Neutrophil (primary cell): ENCODE measurements around the gene SELPLG.

ENCODE experiments used
- H3K27ac ChIP-seq: fragments of 200-600 bp; sonication (generic); 2 replicates; pipeline ENCODE4 v1.5.1; 2016; ENCODE audit warnings: mild to moderate bottlenecking, moderate library complexity
- H3K27me3 ChIP-seq: fragments of 200-600 bp; sonication (generic); 2 replicates; pipeline ENCODE4 v1.6.0; 2016; ENCODE audit warnings: mild to moderate bottlenecking
- H3K36me3 ChIP-seq: fragments of 200-600 bp; sonication (generic); 2 replicates; pipeline ENCODE4 v1.5.1; 2017
- H3K4me1 ChIP-seq, 2 experiments: fragments of 200-600 bp in 1 of 2; sonication (generic) in 1 of 2; 1 replicate in 1 of 2; 2 replicates in 1 of 2; pipeline versions ENCODE4 v1.5.1 to v1.6.1; 2013 to 2016; ENCODE audit warnings: low read depth in 1 of 2, low read length in 1 of 2, mild to moderate bottlenecking in 1 of 2, moderate library complexity in 1 of 2; ENCODE audit not compliant: control insufficient read depth in 1 of 2, insufficient read depth in 1 of 2
- H3K4me3 ChIP-seq, 2 experiments: fragments of 200-600 bp in 1 of 2; sonication (generic) in 1 of 2; 1 replicate in 1 of 2; 2 replicates in 1 of 2; pipeline ENCODE4 v1.5.1; 2013 to 2016; ENCODE audit warnings: low read depth in 1 of 2, low read length in 1 of 2, mild to moderate bottlenecking in 1 of 2, moderate library complexity in 1 of 2
- H3K9me3 ChIP-seq: fragments of 200-600 bp; sonication (generic); 2 replicates; pipeline ENCODE4 v1.5.1; 2016
- CTCF ChIP-seq: fragments of 200-600 bp; sonication (generic); IDR thresholded peaks from 2 replicates; pipeline ENCODE4 v1.5.1; 2016; ENCODE audit warnings: antibody characterized with exemption

The SELPLG gene

GRCh38 chr12:108630481-108631207, 3.0 kb downstream of the SELPLG start:
- Histone ChIP-seq H3K27ac (peak overlapping the region; percentile 98), H3K27me3 (no peaks in the 10 kb centered on the region), H3K9me3 (no peaks in the 10 kb centered on the region), H3K4me1 (peaks cover 66 to 94% of the 10 kb centered on the region in 2 experiments), H3K36me3 (peaks cover 46% of the 10 kb centered on the region), H3K4me3 (peak overlapping the region; percentile 76 to 91)
- TF ChIP-seq CTCF = no peak

GRCh38 chr12:108629824-108630476, 3.7 kb downstream of the SELPLG start:
- Histone ChIP-seq H3K27ac (peak overlapping the region; percentile 98), H3K9me3 (no peaks in the 10 kb centered on the region), H3K36me3 (peaks cover 53% of the 10 kb centered on the region), H3K27me3 (no peaks in the 10 kb centered on the region), H3K4me3 (peak overlapping the region; percentile 76 to 91), H3K4me1 (peaks cover 59 to 91% of the 10 kb centered on the region in 2 experiments)
- no peak for TF ChIP-seq CTCF

GRCh38 chr12:108629151-108629550, 4.5 kb downstream of the SELPLG start:
- no peak for TF ChIP-seq CTCF
- peak overlapping the region; percentile 98 for H3K27ac ChIP-seq
- no peaks in the 10 kb centered on the region for H3K27me3 ChIP-seq
- no peaks in the 10 kb centered on the region for H3K9me3 ChIP-seq
- peak overlapping the region; percentile 76 to 91 for H3K4me3 ChIP-seq
- peaks cover 60% of the 10 kb centered on the region for H3K36me3 ChIP-seq
- peaks cover 52 to 83% of the 10 kb centered on the region in 2 experiments for H3K4me1 ChIP-seq

- no peak for TF ChIP-seq CTCF
- peak overlapping the region; percentile 76 to 91 for H3K4me3 ChIP-seq
- H3K27me3 ChIP-seq = no peaks in the 10 kb centered on the region
- H3K4me1 ChIP-seq = peaks cover 57 to 74% of the 10 kb centered on the region in 2 experiments
- H3K9me3 ChIP-seq = no peaks in the 10 kb centered on the region
- peak overlapping the region; percentile 98 for H3K27ac ChIP-seq
- peaks cover 78% of the 10 kb centered on the region for H3K36me3 ChIP-seq
Observed at GRCh38 chr12:108627134-108627920, 6.4 kb downstream of the SELPLG start.

GRCh38 chr12:108625228-108625627, 8.5 kb downstream of the SELPLG start:
- Histone ChIP-seq H3K9me3 (no peaks in the 10 kb centered on the region), H3K4me1 (peaks cover 62 to 72% of the 10 kb centered on the region in 2 experiments), H3K36me3 (peaks cover 94% of the 10 kb centered on the region), H3K27me3 (no peaks in the 10 kb centered on the region), H3K4me3 (no peak overlapping the region), H3K27ac (peak overlapping the region; percentile 80)
- TF ChIP-seq CTCF = no peak
